ENCODE measurements around the gene SPEF1. TPM values are rescaled to one million over a fixed set of nuclear protein-coding genes. Genes with fewer than 3 reads are reported as not detected.

Gene SPEF1
- total RNA-seq, 1 experiment from 2014 or later = not detected

- intact Hi-C loops (cut with micrococcal nuclease) = loop anchor here (1.0 kb wide), 1 partner anchor 14 kb away; no protein-coding TSS in a partner anchor
- POLR2A ChIA-PET = interaction anchor here (0.6 to 3.2 kb wide), 4 partner anchors 20 to 48 kb away, joined by 3 to 36 read pairs (median 6); partner anchors contain the start of gene AP5S1
- Mint-ChIP-seq H3K4me3 (ENCODE audit: unreplicated experiment) (peak overlapping the region; percentile 97), H3K27ac (ENCODE audit: low read depth, unreplicated experiment) (peak overlapping the region; percentile 94), H3K27me3 (ENCODE audit: insufficient read depth, unreplicated experiment) (no peaks in the 10 kb centered on the region), H3K36me3 (ENCODE audit: insufficient read depth, unreplicated experiment) (peaks cover 57% of the 10 kb centered on the region), H3K4me1 (ENCODE audit: insufficient read depth, unreplicated experiment) (peaks cover 32% of the 10 kb centered on the region), H3K9me3 (ENCODE audit: unreplicated experiment) (no peaks in the 10 kb centered on the region)
- no peak for TF ChIP-seq CTCF (IDR thresholded peaks at IDR 0.05; ENCODE audit: unreplicated experiment)
- no TSS peak for BruUV-seq (replicated peaks)
- CTCF ChIA-PET = interaction anchor here (0.6 to 1.7 kb wide), 3 partner anchors 11 to 47 kb away, joined by 3 to 8 read pairs (median 6); no protein-coding TSS in a partner anchor
- DNase-seq (ENCODE audit: unreplicated experiment) = peak; percentile 85
These were observed 16.5 kb upstream of the SPEF1 start for GRCh38 chr20:3797592-3798372.

DNA sequence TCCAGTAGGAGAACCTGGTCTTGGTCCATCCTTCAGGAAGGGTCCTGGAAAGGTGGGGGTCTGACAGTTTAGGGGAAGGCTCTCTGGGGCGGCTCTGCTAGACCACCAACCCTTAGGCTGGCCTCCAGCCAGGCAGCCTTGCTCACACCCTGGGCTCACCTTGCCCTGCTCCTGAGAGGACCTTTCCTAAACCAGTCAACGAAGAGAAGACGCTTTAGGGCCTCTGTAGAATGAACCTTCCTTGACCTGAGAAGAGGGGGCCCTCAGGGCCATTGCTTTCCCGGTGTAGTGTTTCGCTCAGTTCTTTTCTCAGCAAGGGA, 15.9 kb upstream of the SPEF1 start:
- Mint-ChIP-seq H3K4me3 (ENCODE audit: unreplicated experiment) (peak overlapping the region; percentile 97), H3K27me3 (ENCODE audit: insufficient read depth, unreplicated experiment) (no peaks in the 10 kb centered on the region), H3K9me3 (ENCODE audit: unreplicated experiment) (no peaks in the 10 kb centered on the region), H3K4me1 (ENCODE audit: insufficient read depth, unreplicated experiment) (peaks cover 26% of the 10 kb centered on the region), H3K27ac (ENCODE audit: low read depth, unreplicated experiment) (peak overlapping the region; percentile 94), H3K36me3 (ENCODE audit: insufficient read depth, unreplicated experiment) (peaks cover 51% of the 10 kb centered on the region)
- intact Hi-C loops (cut with micrococcal nuclease) = loop anchor here (1.0 kb wide), 1 partner anchor 14 kb away; no protein-coding TSS in a partner anchor
- peak; percentile 41 for DNase-seq (ENCODE audit: unreplicated experiment)
- POLR2A ChIA-PET = interaction anchor here (0.6 to 3.2 kb wide), 4 partner anchors 21 to 250 kb away, joined by 3 to 36 read pairs (median 4); partner anchors contain the start of gene AP5S1
- CTCF ChIA-PET = interaction anchor here (1.0 to 1.7 kb wide), 2 partner anchors 10 to 21 kb away, joined by 6 to 8 read pairs; no protein-coding TSS in a partner anchor
- TF ChIP-seq CTCF (IDR thresholded peaks at IDR 0.05; ENCODE audit: unreplicated experiment) = no peak
- TSS peak; percentile 41 for BruUV-seq (replicated peaks)

DNA sequence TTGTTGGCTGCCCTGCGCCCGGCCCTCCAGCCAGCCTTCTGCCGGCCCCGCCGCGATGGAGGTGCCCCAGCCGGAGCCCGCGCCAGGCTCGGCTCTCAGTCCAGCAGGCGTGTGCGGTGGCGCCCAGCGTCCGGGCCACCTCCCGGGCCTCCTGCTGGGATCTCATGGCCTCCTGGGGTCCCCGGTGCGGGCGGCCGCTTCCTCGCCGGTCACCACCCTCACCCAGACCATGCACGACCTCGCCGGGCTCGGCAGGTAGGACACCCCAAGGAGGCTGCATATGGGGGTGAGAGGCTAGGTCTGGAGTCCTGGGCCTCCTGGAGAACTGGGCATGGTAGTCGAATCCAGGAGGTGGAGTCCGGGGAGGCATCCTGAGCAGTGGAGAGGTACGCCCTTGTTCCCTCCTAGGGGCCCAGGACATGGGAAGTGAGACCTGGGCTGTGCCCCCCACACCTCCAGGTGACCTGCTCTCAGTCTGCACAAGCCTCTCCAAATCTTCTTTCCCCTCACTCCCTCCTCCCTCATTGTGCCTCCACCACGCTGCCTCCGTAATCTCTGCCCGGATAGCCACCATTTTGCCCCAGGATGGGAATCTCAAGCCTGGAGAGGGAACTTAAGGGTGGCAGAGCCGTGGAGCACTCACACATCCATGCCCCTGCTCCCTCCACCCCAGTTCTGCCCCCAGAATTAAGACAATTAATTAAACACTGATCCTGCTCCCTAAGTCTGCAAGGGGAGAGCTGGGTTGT, 15.4 kb upstream of the SPEF1 start:
- peaks cover 25% of the 10 kb centered on the region for H3K4me1 Mint-ChIP-seq (ENCODE audit: insufficient read depth, unreplicated experiment)
- no peaks in the 10 kb centered on the region for H3K9me3 Mint-ChIP-seq (ENCODE audit: unreplicated experiment)
- peak overlapping the region; percentile 97 for H3K4me3 Mint-ChIP-seq (ENCODE audit: unreplicated experiment)
- CTCF ChIA-PET = interaction anchor here (1.0 to 2.2 kb wide), 7 partner anchors 8 to 24 kb away, joined by 5 to 11 read pairs (median 6); partner anchors contain the start of gene AP5S1
- H3K27me3 Mint-ChIP-seq (ENCODE audit: insufficient read depth, unreplicated experiment) = no peaks in the 10 kb centered on the region
- BruUV-seq (replicated peaks) = no TSS peak
- POLR2A ChIA-PET = interaction anchor here (0.6 to 3.2 kb wide), 11 partner anchors 11 to 306 kb away, joined by 3 to 36 read pairs (median 4); partner anchors contain the start of genes ADISSP, AP5S1 and CENPB
- TF ChIP-seq CTCF (IDR thresholded peaks at IDR 0.05; ENCODE audit: unreplicated experiment) = no peak
- DNase-seq (ENCODE audit: unreplicated experiment) = peak; percentile 39
- intact Hi-C loops (cut with micrococcal nuclease) = loop anchor here (1.0 kb wide), 2 partner anchors 15 to 24 kb away; partner anchors contain the start of gene AP5S1
- H3K36me3 Mint-ChIP-seq (ENCODE audit: insufficient read depth, unreplicated experiment) = peaks cover 46% of the 10 kb centered on the region
- peak overlapping the region; percentile 94 for H3K27ac Mint-ChIP-seq (ENCODE audit: low read depth, unreplicated experiment)

Data from MCF 10A (cell line).